Thymus (tissue), 11 donors: ENCODE data around the gene NBEA. TPM values are rescaled to one million over a fixed set of nuclear protein-coding genes. Genes with fewer than 3 reads are reported as not detected.

ENCODE experiments used
- DNase-seq, 9 donors: peaks; one replicate each; pipeline ENCODE4 v3.0.0-alpha.2; 2013; ENCODE audit warnings: low spot score in 9 of 9, low read depth in 6 of 9, missing footprints in 1 of 9
- H3K27ac ChIP-seq, 2 donors: one replicate each; pipeline ENCODE4 v1.5.1; 2013; ENCODE audit warnings: control low read depth in 1 of 2, low read depth in 1 of 2, low read length in 1 of 2, mild to moderate bottlenecking in 1 of 2, moderate library complexity in 1 of 2
- H3K27me3 ChIP-seq, 2 donors: one replicate each; pipeline ENCODE4 v1.5.1; 2013; ENCODE audit warnings: low read length in 1 of 2; ENCODE audit not compliant: control insufficient read depth in 2 of 2, insufficient read depth in 1 of 2
- H3K36me3 ChIP-seq, 2 donors: one replicate each; pipeline ENCODE4 v1.5.1; 2013; ENCODE audit warnings: low read length in 1 of 2, mild to moderate bottlenecking in 1 of 2, moderate library complexity in 1 of 2; ENCODE audit not compliant: control insufficient read depth in 2 of 2, insufficient read depth in 2 of 2
- H3K4me1 ChIP-seq, 2 donors: one replicate each; pipeline ENCODE4 v1.5.1; 2013; ENCODE audit warnings: low read length in 2 of 2; ENCODE audit not compliant: control insufficient read depth in 2 of 2, insufficient read depth in 2 of 2
- H3K4me3 ChIP-seq, 2 donors: one replicate each; pipeline ENCODE4 v1.5.1; 2013; ENCODE audit warnings: low read length in 2 of 2, control low read depth in 1 of 2, mild to moderate bottlenecking in 1 of 2
- H3K9me3 ChIP-seq, 2 donors: one replicate each; pipeline ENCODE4 v1.5.1; 2013; ENCODE audit warnings: low read length in 1 of 2, mild to moderate bottlenecking in 1 of 2; ENCODE audit not compliant: control insufficient read depth in 2 of 2, insufficient read depth in 1 of 2
- WGBS: extraction: QIAGEN DNeasy Blood & Tissue Kit; methylation state at CpG from one replicate; pipeline ENCODE4 v1.1.7; 2013; 5-methylcytosine and 5-hydroxymethylcytosine counted together
- polyA plus RNA-seq: library from polyadenylated mRNA; stranded (reverse); fragments of 200-250 nt; gene quantifications from one replicate; pipeline ENCODE4 v1.2.3, GENCODE V29; 2013
- total RNA-seq: library from RNA; stranded (reverse); fragments of 120-200 nt; gene quantifications from one replicate; pipeline ENCODE4 v1.2.4, GENCODE V29; 2013
- donor health status: healthy.

The NBEA gene
- total and polyA plus RNA-seq, 2 donors = 4.1 to 6.8 TPM

DNA sequence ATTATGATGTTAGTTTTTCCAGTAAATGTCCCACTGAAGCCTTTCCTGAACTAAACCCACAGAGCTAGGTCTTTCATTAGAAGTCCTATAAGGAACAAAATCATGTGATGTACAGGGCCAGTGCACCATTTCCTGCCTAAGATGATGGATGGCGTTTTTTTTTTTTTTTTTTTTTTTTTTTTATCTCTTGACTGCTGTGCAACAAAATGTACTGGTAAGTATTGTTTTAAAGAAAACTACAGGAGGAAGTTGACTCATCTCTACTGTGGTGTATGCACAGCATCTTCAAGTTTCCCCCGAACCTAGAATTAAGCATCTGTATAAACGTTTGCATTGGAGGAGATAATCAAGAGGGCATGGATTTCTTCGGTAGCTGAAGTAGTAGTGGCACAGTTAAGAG is 197.5 kb downstream of the NBEA start:
- H3K4me1 ChIP-seq = no peaks in the 10 kb centered on the region
- no peak overlapping the region for H3K27ac ChIP-seq
- no peak for DNase-seq
- WGBS = 54% methylated on average over 4 of the region's 4 CpGs
- no peak overlapping the region for H3K4me3 ChIP-seq
- no peaks in the 10 kb centered on the region for H3K9me3 ChIP-seq
- H3K36me3 ChIP-seq = no peaks in the 10 kb centered on the region
- no peaks in the 10 kb centered on the region for H3K27me3 ChIP-seq

- Histone ChIP-seq H3K27me3 (no peaks in the 10 kb centered on the region), H3K36me3 (no peaks in the 10 kb centered on the region), H3K4me1 (no peaks in the 10 kb centered on the region), H3K27ac (no peak overlapping the region), H3K9me3 (no peaks in the 10 kb centered on the region), H3K4me3 (no peak overlapping the region)
- 98% methylated on average over 1 of the region's 1 CpG for WGBS
- DNase-seq = no peak
These were observed 198.3 kb downstream of the NBEA start for GRCh38 chr13:35140321-35140720.

GRCh38 chr13:35140831-35141230 is 198.8 kb downstream of the NBEA start:
- H3K4me3 ChIP-seq = no peak overlapping the region
- no peaks in the 10 kb centered on the region for H3K36me3 ChIP-seq
- no peaks in the 10 kb centered on the region for H3K4me1 ChIP-seq
- DNase-seq = no peak
- H3K27me3 ChIP-seq = no peaks in the 10 kb centered on the region
- no peak overlapping the region for H3K27ac ChIP-seq
- no peaks in the 10 kb centered on the region for H3K9me3 ChIP-seq

GRCh38 chr13:35143123-35143522 is 201.1 kb downstream of the NBEA start:
- no peaks in the 10 kb centered on the region for H3K4me1 ChIP-seq
- no peak overlapping the region for H3K27ac ChIP-seq
- no peaks in the 10 kb centered on the region for H3K9me3 ChIP-seq
- H3K27me3 ChIP-seq = no peaks in the 10 kb centered on the region
- H3K4me3 ChIP-seq = no peak overlapping the region
- no peak for DNase-seq
- H3K36me3 ChIP-seq = no peaks in the 10 kb centered on the region
- WGBS = 97% methylated on average over 6 of the region's 6 CpGs

- Histone ChIP-seq H3K4me3 (no peak overlapping the region), H3K36me3 (no peaks in the 10 kb centered on the region), H3K27me3 (no peaks in the 10 kb centered on the region), H3K9me3 (no peaks in the 10 kb centered on the region), H3K27ac (no peak overlapping the region), H3K4me1 (no peaks in the 10 kb centered on the region)
- DNase-seq = no peak
- WGBS = 91% methylated on average over 2 of the region's 2 CpGs
These were observed 202.3 kb downstream of the NBEA start for GRCh38 chr13:35144166-35144890.

DNA sequence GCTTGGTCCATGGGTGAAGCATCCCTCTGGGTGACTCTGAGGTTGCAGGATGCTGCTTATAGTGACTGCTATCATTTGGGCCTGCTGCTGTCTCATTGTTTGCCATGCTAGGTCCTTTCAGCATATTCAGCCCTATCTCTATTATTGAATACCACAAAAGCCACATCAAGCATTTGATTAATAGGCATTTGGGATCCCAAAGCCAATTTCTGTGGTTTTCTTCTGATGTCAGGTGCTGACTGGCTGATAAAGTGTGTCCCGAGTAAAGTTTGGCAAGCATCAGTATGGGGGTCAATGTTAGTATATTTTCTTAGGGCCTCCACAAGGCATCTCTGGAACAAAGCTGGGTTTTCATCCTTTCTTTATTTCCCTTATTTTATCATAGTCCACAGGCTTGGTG is 204.6 kb downstream of the NBEA start:
- Histone ChIP-seq H3K27me3 (no peaks in the 10 kb centered on the region), H3K9me3 (no peaks in the 10 kb centered on the region), H3K4me3 (no peak overlapping the region), H3K27ac (no peak overlapping the region), H3K4me1 (no peaks in the 10 kb centered on the region), H3K36me3 (no peaks in the 10 kb centered on the region)
- DNase-seq = no peak
- WGBS = 89% methylated on average over 1 of the region's 1 CpG

- Histone ChIP-seq H3K27me3 (no peaks in the 10 kb centered on the region), H3K4me1 (no peaks in the 10 kb centered on the region), H3K9me3 (no peaks in the 10 kb centered on the region), H3K27ac (no peak overlapping the region), H3K4me3 (no peak overlapping the region), H3K36me3 (no peaks in the 10 kb centered on the region)
- DNase-seq = peak in 8 of 9 donors; percentile 15 to 64 (median 31)
- 75% methylated on average over 3 of the region's 3 CpGs for WGBS
These were observed 215.2 kb downstream of the NBEA start for GRCh38 chr13:35157143-35157755.

GRCh38 chr13:35159041-35159440 is 217.0 kb downstream of the NBEA start:
- Histone ChIP-seq H3K27me3 (no peaks in the 10 kb centered on the region), H3K4me3 (no peak overlapping the region), H3K9me3 (no peaks in the 10 kb centered on the region), H3K4me1 (no peaks in the 10 kb centered on the region), H3K36me3 (no peaks in the 10 kb centered on the region), H3K27ac (no peak overlapping the region)
- WGBS = 93% methylated on average over 5 of the region's 5 CpGs
- no peak for DNase-seq

- 98% methylated on average over 3 of the region's 3 CpGs for WGBS
- no peak for DNase-seq
These were observed 218.8 kb downstream of the NBEA start for GRCh38 chr13:35160896-35161295.

More at GRCh38 chr13:35160896-35161295, 218.8 kb downstream of the NBEA start:
- Histone ChIP-seq H3K27me3 (no peaks in the 10 kb centered on the region), H3K36me3 (no peaks in the 10 kb centered on the region), H3K4me1 (no peaks in the 10 kb centered on the region), H3K4me3 (no peak overlapping the region), H3K9me3 (no peaks in the 10 kb centered on the region), H3K27ac (no peak overlapping the region)
